Activated CD8-positive, alpha-beta T cell treated with anti-CD3 and anti-CD28 coated beads, Interleukin-2, amount 10 ng/mL, durations not matched to agents 7 days and 5 days (primary cell): ENCODE measurements around the gene TARS3. TPM values are rescaled to one million over a fixed set of nuclear protein-coding genes. Genes with fewer than 3 reads are reported as not detected.

Source experiments
- ATAC-seq: fragments of 150-1000 bp; cut with Tn5 transposase; one replicate; pipeline ENCODE4 v1.10.0; 2021; ENCODE audit warnings: moderate library complexity
- CTCF ChIA-PET: fragments of 350-600 bp; sonication (Branson Sonifier 250); formaldehyde crosslinking; loops from one replicate; lab custom pipeline; 2021; ENCODE audit warnings: antibody characterized with exemption; lab: Charles Lee
- POLR2A ChIA-PET: fragments of 350-600 bp; sonication (Branson Sonifier 250); formaldehyde crosslinking; loops from one replicate; lab custom pipeline; 2021; ENCODE audit warnings: antibody characterized with exemption; lab: Charles Lee
- DNase-seq: peaks from one replicate; pipeline ENCODE4 v3.0.0-alpha.2; 2020
- H3K27ac Mint-ChIP-seq: one replicate; pipeline ENCODE4 v1.8.0; 2021; ENCODE audit warnings: mild to moderate bottlenecking, mixed read lengths
- H3K27me3 Mint-ChIP-seq: one replicate; pipeline ENCODE4 v1.8.0; 2021; ENCODE audit warnings: low read depth, mixed read lengths
- H3K36me3 Mint-ChIP-seq: one replicate; pipeline ENCODE4 v1.8.0; 2021; ENCODE audit warnings: low read depth, mixed read lengths
- H3K4me1 Mint-ChIP-seq: one replicate; pipeline ENCODE4 v1.8.0; 2021; ENCODE audit warnings: low read depth, mixed read lengths
- H3K4me3 Mint-ChIP-seq: one replicate; pipeline ENCODE4 v1.8.0; 2021; ENCODE audit warnings: mild to moderate bottlenecking, mixed read lengths
- H3K9me3 Mint-ChIP-seq: one replicate; pipeline ENCODE4 v1.8.0; 2022; ENCODE audit warnings: mixed read lengths; ENCODE audit not compliant: insufficient read depth
- total RNA-seq, 2 experiments: library from RNA; stranded (reverse); gene quantifications; one replicate each; pipeline ENCODE4 v1.2.3, GENCODE V29; 2021

Gene TARS3
- total RNA-seq, 2 experiments from 2014 or later = 7.6 TPM

DNA sequence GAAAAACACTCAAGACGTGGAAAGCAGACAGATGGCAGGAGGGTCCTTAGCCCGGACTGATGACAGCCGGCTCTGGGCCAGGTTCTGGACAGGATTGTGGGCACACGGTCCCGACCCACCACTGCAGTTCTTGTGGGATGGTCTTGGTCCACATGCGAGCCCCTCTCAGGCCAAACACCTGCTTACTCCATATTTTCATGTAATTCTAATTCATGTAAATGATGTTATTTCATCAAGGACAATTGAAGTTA, 104.7 kb downstream of the TARS3 start:
- POLR2A ChIA-PET = no interaction called here
- CTCF ChIA-PET = no interaction called here
- no peak for ATAC-seq
- peaks cover 23% of the 10 kb centered on the region for H3K4me1 Mint-ChIP-seq
- peaks cover 3% of the 10 kb centered on the region for H3K9me3 Mint-ChIP-seq
- no peaks in the 10 kb centered on the region for H3K27me3 Mint-ChIP-seq
- H3K36me3 Mint-ChIP-seq = peaks cover 12% of the 10 kb centered on the region
- H3K27ac Mint-ChIP-seq = no peak overlapping the region
- DNase-seq = no peak
- no peak overlapping the region for H3K4me3 Mint-ChIP-seq

DNA sequence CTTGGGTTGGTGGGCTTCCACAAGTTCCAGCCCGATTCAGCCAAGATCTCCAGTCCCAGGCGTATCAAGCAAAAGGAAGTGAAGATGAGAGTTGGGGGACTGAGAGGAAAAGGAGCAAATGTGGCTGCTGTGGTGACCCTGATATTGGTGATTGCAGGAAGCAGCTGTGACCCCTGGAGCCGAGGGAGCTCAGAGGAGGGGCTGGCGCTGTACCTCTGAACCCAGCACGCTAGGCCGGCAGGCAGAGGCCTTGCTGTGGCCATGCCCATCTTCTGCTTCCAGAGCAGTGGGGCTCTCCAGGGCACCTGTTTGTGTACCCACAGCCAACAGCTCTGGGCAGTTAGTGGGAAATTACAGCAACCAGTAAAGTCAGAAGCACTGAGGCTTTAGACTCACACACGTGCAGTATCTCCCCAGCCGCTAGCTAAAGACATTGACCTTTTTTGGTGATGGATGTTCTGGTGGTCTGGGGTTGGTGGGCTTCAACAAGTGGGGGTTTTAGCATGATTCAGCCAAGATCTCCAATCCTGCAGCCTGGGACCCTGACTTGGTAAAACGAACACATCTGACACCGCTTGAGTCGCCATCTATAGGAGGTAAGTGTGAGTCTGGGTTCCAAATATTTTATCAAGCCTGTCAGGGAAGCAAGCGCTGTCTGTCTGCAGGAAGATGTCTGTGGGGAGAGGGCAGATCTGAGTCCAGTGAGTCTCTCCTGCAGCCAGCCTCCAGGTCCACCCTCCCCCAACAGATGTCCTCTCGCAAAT, 105.2 kb downstream of the TARS3 start:
- DNase-seq (no peak), ATAC-seq (no peak)
- peaks cover 21% of the 10 kb centered on the region for H3K4me1 Mint-ChIP-seq
- H3K9me3 Mint-ChIP-seq = peaks cover 3% of the 10 kb centered on the region
- POLR2A ChIA-PET = no interaction called here
- H3K27ac Mint-ChIP-seq = no peak overlapping the region
- CTCF ChIA-PET = interaction anchor here (1.6 kb wide), 1 partner anchor 21 kb away, joined by 4 read pairs; no protein-coding TSS in a partner anchor
- no peaks in the 10 kb centered on the region for H3K27me3 Mint-ChIP-seq
- H3K4me3 Mint-ChIP-seq = no peak overlapping the region
- H3K36me3 Mint-ChIP-seq = peaks cover 7% of the 10 kb centered on the region

GRCh38 chr15:101618076-101618475, 106.2 kb downstream of the TARS3 start:
- Mint-ChIP-seq H3K4me3 (no peak overlapping the region), H3K27ac (no peak overlapping the region), H3K4me1 (peaks cover 17% of the 10 kb centered on the region), H3K27me3 (no peaks in the 10 kb centered on the region), H3K9me3 (peaks cover under 1% of the 10 kb centered on the region), H3K36me3 (no peaks in the 10 kb centered on the region)
- CTCF ChIA-PET = interaction anchor here (1.6 kb wide), 1 partner anchor 22 kb away, joined by 4 read pairs; no protein-coding TSS in a partner anchor
- POLR2A ChIA-PET = no interaction called here
- no peak for ATAC-seq
- DNase-seq = no peak

- Mint-ChIP-seq H3K4me1 (peaks cover 17% of the 10 kb centered on the region), H3K27ac (no peak overlapping the region), H3K4me3 (no peak overlapping the region), H3K27me3 (no peaks in the 10 kb centered on the region), H3K9me3 (no peaks in the 10 kb centered on the region), H3K36me3 (no peaks in the 10 kb centered on the region)
- CTCF ChIA-PET = interaction anchor here (1.6 kb wide), 1 partner anchor 23 kb away, joined by 4 read pairs; no protein-coding TSS in a partner anchor
- ATAC-seq (no peak), DNase-seq (no peak)
- POLR2A ChIA-PET = no interaction called here
Observed at GRCh38 chr15:101617390-101617965, 106.8 kb downstream of the TARS3 start.

DNA sequence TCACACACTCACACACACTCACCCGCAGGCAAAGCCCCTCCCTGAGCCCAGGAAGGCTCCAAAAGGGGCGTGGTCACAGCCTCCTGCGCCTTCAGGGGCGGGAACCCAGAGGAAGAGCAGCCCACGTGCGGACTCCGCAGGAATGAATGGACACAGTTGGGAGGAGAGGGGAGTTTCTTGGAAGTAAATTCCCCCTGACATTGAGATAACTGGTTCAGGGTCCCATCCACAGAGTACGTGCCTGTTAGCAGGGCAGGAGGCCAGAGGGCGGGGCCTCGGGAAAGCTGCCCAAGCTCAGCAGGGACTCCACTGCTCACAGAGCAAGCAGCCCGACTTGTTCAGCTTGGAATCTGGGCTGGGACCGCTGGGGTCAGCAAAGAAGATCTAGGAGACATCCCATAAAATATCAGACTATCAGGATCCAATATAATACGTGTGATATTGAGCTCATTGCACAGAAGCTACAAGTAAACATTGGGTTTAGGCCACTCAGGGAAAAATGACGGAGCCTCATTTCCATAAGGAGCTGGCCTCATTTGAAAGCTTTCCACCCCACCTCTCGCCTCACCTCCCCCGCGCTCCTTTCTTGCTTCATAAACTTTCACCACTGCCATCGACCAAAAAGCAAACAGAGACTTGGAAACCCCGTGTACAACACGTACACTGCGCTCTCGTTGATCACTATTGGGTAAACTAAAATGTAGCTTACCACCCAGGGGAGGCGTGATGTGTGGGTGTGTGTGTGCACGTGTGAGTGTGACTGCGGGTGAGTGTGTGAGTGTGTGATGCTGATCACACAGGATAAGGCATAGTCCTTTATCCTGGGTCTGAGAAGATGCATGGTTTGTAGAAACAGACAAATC, 108.1 kb downstream of the TARS3 start:
- ATAC-seq = no peak
- ChIA-PET CTCF (interaction anchor here (1.3 kb wide), 1 partner anchor 25 kb away, joined by 3 read pairs; no protein-coding TSS in a partner anchor), POLR2A (no interaction called here)

GRCh38 chr15:101615414-101615985, 108.8 kb downstream of the TARS3 start:
- H3K4me3 Mint-ChIP-seq = no peak overlapping the region
- no peaks in the 10 kb centered on the region for H3K9me3 Mint-ChIP-seq
- ChIA-PET CTCF (no interaction called here), POLR2A (no interaction called here)
- ATAC-seq (peak; percentile 23), DNase-seq (no peak)
- no peak overlapping the region for H3K27ac Mint-ChIP-seq
- H3K36me3 Mint-ChIP-seq = no peaks in the 10 kb centered on the region
- H3K4me1 Mint-ChIP-seq = peaks cover 11% of the 10 kb centered on the region
- H3K27me3 Mint-ChIP-seq = no peaks in the 10 kb centered on the region

More for the DNA sequence above, 108.1 kb downstream of the TARS3 start:
- H3K27me3 Mint-ChIP-seq = no peaks in the 10 kb centered on the region
- no peak overlapping the region for H3K4me3 Mint-ChIP-seq
- no peaks in the 10 kb centered on the region for H3K36me3 Mint-ChIP-seq
- no peak for DNase-seq
- peaks cover 11% of the 10 kb centered on the region for H3K4me1 Mint-ChIP-seq
- H3K27ac Mint-ChIP-seq = no peak overlapping the region
- no peaks in the 10 kb centered on the region for H3K9me3 Mint-ChIP-seq

GRCh38 chr15:101614761-101615160, 109.5 kb downstream of the TARS3 start:
- ATAC-seq = no peak
- H3K27ac Mint-ChIP-seq = no peak overlapping the region
- CTCF ChIA-PET = no interaction called here
- no peaks in the 10 kb centered on the region for H3K27me3 Mint-ChIP-seq
- H3K4me1 Mint-ChIP-seq = peaks cover 8% of the 10 kb centered on the region
- no peak overlapping the region for H3K4me3 Mint-ChIP-seq
- no peak for DNase-seq
- H3K36me3 Mint-ChIP-seq = no peaks in the 10 kb centered on the region
- H3K9me3 Mint-ChIP-seq = no peaks in the 10 kb centered on the region
- POLR2A ChIA-PET = no interaction called here

DNA sequence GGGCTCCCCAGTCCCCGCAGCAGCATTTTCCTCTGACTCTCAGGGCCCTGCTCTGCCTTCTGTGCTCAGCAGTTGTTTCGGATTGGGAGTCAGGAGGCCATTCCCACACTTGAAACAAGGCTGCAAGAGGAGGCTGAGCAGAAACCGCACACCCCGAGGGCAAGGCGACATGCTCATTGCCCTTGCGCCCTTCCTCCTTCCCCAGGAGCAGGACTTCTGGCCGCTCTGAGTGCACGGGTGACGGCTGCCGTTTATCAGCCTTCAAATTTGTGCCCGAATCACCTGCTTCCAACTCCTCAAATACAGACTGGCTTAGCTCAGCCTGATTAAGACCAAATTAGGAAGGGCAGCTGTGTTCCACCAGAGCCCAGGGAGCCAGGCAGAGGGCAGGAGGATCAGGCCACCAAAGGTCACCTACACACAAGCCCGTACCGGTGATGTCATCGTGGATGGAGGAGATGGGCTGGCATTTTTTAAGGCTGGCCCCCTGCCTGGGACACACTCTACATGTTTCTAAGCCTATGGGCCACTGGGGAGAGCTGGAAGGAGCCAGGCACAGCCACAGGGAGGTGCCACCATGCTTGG, 110.2 kb downstream of the TARS3 start:
- CTCF ChIA-PET = no interaction called here

DNA sequence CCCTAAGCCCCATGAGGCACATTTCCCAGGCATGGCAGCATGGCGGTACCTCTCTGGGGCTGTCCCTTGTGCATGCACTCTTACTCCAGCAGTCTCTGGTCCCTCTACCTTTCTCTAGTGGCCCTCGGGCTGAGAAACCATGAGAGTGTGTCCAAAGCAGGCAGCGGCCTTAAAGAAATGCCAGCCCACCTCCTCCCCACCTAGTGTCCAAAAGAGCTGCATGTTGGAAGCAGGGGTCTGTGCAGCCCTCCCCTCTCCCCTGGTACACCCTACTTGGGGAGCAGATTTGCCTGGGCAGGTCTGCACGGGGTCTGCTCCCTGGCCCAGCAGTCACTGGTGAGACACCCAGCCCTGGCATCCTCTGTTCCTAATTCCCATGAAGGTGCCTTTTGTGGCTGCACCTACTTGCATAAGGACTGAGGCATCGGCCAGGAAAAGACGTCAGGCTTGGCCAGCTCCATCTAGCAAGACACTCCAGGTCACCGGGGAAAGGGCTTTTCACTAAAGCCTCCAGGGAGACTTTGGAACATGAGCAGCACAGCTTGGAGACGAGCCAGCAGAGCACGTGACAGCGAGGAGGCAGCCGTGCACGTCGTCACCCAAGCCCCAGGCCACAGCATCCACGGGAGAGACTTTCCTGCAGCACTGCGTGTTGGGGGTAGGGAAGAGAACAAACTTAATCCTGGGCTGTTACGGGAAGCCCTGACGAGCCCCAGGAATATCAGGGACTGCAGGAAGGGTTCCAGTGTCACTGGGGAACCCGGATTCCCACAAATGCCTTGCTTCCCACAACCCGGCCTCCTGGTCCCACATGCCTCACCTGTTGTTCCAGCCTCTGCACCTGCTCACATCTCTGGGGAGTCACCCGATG, 110.9 kb downstream of the TARS3 start:
- no peak for ATAC-seq
- no peak overlapping the region for H3K27ac Mint-ChIP-seq
- no peaks in the 10 kb centered on the region for H3K9me3 Mint-ChIP-seq
- ChIA-PET CTCF (no interaction called here), POLR2A (no interaction called here)
- no peaks in the 10 kb centered on the region for H3K36me3 Mint-ChIP-seq
- H3K4me3 Mint-ChIP-seq = no peak overlapping the region
- no peaks in the 10 kb centered on the region for H3K27me3 Mint-ChIP-seq
- peaks cover 5% of the 10 kb centered on the region for H3K4me1 Mint-ChIP-seq
- DNase-seq = no peak

More for the DNA sequence above, 110.2 kb downstream of the TARS3 start:
- no peaks in the 10 kb centered on the region for H3K9me3 Mint-ChIP-seq
- H3K4me1 Mint-ChIP-seq = peaks cover 8% of the 10 kb centered on the region
- no peak overlapping the region for H3K4me3 Mint-ChIP-seq
- POLR2A ChIA-PET = no interaction called here
- ATAC-seq (no peak), DNase-seq (no peak)
- no peak overlapping the region for H3K27ac Mint-ChIP-seq
- H3K36me3 Mint-ChIP-seq = no peaks in the 10 kb centered on the region
- H3K27me3 Mint-ChIP-seq = no peaks in the 10 kb centered on the region

DNA sequence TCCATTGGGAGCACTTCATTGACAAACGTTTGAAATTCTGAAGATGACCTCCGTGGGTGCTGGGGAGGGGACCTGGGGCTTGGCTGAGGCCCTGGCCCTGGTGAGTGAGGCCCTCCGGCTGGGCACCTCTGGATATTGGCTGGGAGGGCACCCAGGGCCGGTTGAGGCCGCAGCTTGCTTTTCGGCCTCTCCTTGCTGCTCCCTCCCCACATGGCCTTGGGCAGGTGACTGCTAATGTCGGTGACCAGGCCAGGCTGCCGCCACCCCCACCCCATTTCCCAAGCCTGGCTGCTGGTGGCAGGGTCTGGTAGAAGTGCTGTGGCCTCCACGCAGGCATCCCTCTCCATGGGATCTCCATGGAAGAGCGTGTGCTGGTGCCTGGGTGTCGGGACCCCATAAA, 111.6 kb downstream of the TARS3 start:
- H3K9me3 Mint-ChIP-seq = no peaks in the 10 kb centered on the region

More for the DNA sequence above, 111.6 kb downstream of the TARS3 start:
- CTCF ChIA-PET = no interaction called here
- DNase-seq (no peak), ATAC-seq (no peak)
- Mint-ChIP-seq H3K27ac (no peak overlapping the region), H3K4me3 (no peak overlapping the region), H3K4me1 (peaks cover 5% of the 10 kb centered on the region), H3K27me3 (no peaks in the 10 kb centered on the region), H3K36me3 (no peaks in the 10 kb centered on the region)
- POLR2A ChIA-PET = no interaction called here
